Measurements from ENCODE around the gene PRND. TPM values are rescaled to one million over a fixed set of nuclear protein-coding genes. Genes with fewer than 3 reads are reported as not detected.

The PRND gene
- total and polyA plus RNA-seq, 2 of the 13 experiments (the other 11 are each of a cell fraction or from before 2014, with no cell fraction given) = not detected

DNA sequence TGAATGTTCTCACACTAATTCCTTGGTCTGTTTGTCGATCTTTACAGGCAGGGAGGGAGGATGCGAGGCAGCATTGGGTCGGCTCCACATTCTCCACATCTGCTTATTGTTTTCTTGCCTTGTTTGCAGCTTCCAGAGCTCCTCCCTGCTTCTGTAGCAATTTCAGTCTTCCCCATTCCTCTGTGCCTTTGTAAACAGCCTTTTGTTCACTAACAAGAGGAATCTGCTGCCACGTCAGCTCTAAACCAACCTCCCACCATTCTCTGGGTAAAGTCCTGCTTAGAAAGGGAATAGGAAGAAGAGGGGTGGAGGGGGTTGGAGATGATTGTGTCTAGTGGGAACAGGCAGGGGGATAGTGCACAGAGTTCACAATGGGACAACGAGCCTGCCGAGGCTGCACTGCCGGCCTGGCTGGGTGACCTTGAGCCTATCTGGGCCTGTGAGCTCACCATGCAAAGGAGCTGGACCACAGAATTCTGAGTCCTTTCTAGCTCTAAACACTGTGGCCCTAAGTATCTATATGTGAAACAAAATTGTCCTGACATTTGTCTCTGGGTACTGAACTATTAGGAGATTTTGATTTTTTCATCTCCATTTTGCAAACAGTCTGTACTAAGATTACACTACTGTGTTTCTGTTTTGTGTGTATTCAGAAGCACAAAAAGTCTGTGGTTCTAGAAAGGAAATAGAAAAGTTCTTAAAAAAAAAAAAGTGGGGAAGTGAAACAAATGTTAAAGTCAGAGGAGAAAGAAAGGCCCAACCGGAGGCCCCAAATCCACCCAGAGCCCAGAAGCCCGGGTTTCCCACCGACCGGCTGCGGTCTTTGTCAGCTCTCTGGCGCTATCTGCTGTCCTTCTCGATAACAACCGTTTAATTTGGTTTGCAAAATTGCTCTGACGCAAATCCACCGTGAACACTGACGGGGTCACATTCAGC lies 1.4 kb upstream of the PRND start (continued):
- TF ChIP-seq, protein P1, sequence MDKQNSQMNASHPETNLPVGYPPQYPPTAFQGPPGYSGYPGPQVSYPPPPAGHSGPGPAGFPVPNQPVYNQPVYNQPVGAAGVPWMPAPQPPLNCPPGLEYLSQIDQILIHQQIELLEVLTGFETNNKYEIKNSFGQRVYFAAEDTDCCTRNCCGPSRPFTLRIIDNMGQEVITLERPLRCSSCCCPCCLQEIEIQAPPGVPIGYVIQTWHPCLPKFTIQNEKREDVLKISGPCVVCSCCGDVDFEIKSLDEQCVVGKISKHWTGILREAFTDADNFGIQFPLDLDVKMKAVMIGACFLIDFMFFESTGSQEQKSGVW (CRISPR knock-in tag; IDR thresholded peaks at IDR 0.05; ENCODE audit: borderline replicate concordance) = no peak
- TF ChIP-seq ARNT2 (CRISPR knock-in tag; IDR thresholded peaks at IDR 0.05; ENCODE audit: low read depth) = no peak
- TF ChIP-seq, protein P2, sequence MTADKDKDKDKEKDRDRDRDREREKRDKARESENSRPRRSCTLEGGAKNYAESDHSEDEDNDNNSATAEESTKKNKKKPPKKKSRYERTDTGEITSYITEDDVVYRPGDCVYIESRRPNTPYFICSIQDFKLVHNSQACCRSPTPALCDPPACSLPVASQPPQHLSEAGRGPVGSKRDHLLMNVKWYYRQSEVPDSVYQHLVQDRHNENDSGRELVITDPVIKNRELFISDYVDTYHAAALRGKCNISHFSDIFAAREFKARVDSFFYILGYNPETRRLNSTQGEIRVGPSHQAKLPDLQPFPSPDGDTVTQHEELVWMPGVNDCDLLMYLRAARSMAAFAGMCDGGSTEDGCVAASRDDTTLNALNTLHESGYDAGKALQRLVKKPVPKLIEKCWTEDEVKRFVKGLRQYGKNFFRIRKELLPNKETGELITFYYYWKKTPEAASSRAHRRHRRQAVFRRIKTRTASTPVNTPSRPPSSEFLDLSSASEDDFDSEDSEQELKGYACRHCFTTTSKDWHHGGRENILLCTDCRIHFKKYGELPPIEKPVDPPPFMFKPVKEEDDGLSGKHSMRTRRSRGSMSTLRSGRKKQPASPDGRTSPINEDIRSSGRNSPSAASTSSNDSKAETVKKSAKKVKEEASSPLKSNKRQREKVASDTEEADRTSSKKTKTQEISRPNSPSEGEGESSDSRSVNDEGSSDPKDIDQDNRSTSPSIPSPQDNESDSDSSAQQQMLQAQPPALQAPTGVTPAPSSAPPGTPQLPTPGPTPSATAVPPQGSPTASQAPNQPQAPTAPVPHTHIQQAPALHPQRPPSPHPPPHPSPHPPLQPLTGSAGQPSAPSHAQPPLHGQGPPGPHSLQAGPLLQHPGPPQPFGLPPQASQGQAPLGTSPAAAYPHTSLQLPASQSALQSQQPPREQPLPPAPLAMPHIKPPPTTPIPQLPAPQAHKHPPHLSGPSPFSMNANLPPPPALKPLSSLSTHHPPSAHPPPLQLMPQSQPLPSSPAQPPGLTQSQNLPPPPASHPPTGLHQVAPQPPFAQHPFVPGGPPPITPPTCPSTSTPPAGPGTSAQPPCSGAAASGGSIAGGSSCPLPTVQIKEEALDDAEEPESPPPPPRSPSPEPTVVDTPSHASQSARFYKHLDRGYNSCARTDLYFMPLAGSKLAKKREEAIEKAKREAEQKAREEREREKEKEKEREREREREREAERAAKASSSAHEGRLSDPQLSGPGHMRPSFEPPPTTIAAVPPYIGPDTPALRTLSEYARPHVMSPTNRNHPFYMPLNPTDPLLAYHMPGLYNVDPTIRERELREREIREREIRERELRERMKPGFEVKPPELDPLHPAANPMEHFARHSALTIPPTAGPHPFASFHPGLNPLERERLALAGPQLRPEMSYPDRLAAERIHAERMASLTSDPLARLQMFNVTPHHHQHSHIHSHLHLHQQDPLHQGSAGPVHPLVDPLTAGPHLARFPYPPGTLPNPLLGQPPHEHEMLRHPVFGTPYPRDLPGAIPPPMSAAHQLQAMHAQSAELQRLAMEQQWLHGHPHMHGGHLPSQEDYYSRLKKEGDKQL (CRISPR knock-in tag; IDR thresholded peaks at IDR 0.05; ENCODE audit: low read depth) = 0 out of 2 replicates have a peak, but pooled peaks have one; percentile 0
- TF ChIP-seq, protein P3, sequence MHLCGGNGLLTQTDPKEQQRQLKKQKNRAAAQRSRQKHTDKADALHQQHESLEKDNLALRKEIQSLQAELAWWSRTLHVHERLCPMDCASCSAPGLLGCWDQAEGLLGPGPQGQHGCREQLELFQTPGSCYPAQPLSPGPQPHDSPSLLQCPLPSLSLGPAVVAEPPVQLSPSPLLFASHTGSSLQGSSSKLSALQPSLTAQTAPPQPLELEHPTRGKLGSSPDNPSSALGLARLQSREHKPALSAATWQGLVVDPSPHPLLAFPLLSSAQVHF (CRISPR knock-in tag; IDR thresholded peaks at IDR 0.05) = no peak
- TF ChIP-seq, protein P4, sequence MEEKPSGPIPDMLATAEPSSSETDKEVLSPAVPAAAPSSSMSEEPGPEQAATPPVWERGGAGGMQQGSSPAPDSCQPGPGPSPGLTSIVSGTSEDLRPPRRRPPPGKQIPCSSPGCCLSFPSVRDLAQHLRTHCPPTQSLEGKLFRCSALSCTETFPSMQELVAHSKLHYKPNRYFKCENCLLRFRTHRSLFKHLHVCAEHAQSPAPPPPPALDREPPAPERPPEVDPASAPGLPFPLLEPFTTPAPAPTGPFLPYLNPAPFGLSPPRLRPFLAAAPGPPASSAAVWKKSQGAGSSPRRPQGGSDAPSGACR (CRISPR knock-in tag; IDR thresholded peaks at IDR 0.05) = 0 out of 2 replicates have a peak, but pooled peaks have one; percentile 46
- peak; percentile 40; the same call in 1 of the 2 replicates for TF ChIP-seq HNF4G (IDR thresholded peaks at IDR 0.05; ENCODE audit: borderline replicate concordance, low read depth, low read length)
- no peak; the same call in none of the 2 replicates for TF ChIP-seq HNF4G (CRISPR knock-in tag; IDR thresholded peaks at IDR 0.05; ENCODE audit: borderline replicate concordance, low read depth)
- peak; percentile 97 for TF ChIP-seq SOX5 (CRISPR knock-in tag; IDR thresholded peaks at IDR 0.05; ENCODE audit: borderline replicate concordance)
- TF ChIP-seq ZNF792 (CRISPR knock-in tag; IDR thresholded peaks at IDR 0.05) = no peak
- TF ChIP-seq, protein P5, sequence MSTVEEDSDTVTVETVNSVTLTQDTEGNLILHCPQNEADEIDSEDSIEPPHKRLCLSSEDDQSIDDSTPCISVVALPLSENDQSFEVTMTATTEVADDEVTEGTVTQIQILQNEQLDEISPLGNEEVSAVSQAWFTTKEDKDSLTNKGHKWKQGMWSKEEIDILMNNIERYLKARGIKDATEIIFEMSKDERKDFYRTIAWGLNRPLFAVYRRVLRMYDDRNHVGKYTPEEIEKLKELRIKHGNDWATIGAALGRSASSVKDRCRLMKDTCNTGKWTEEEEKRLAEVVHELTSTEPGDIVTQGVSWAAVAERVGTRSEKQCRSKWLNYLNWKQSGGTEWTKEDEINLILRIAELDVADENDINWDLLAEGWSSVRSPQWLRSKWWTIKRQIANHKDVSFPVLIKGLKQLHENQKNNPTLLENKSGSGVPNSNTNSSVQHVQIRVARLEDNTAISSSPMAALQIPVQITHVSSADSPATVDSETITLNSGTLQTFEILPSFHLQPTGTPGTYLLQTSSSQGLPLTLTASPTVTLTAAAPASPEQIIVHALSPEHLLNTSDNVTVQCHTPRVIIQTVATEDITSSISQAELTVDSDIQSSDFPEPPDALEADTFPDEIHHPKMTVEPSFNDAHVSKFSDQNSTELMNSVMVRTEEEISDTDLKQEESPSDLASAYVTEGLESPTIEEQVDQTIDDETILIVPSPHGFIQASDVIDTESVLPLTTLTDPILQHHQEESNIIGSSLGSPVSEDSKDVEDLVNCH (CRISPR knock-in tag; IDR thresholded peaks at IDR 0.05) = no peak
- TF ChIP-seq ZNF282 (IDR thresholded peaks at IDR 0.05; ENCODE audit: partially characterized antibody) = no peak
- peak; percentile 32; the same call in 1 of the 2 replicates for TF ChIP-seq ZNF768 (CRISPR knock-in tag; IDR thresholded peaks at IDR 0.05)
- no peak for TF ChIP-seq PCBP2 (optimal IDR thresholded peaks at IDR 0.05; ENCODE audit: low read depth, low read length, poor library complexity, severe bottlenecking)
- TF ChIP-seq SIX1 (CRISPR knock-in tag; IDR thresholded peaks at IDR 0.05; ENCODE audit: borderline replicate concordance) = no peak
- no peak for TF ChIP-seq NR1H2 (CRISPR knock-in tag; IDR thresholded peaks at IDR 0.05; ENCODE audit: borderline replicate concordance, low read depth)
- no peak for TF ChIP-seq ZNF703 (CRISPR knock-in tag; IDR thresholded peaks at IDR 0.05; ENCODE audit: borderline replicate concordance)
- no peak for TF ChIP-seq TCF7 (IDR thresholded peaks at IDR 0.05; ENCODE audit: low read depth)
- TF ChIP-seq ETV6 (CRISPR knock-in tag; conservative IDR thresholded peaks at IDR 0.05) = no peak

Measured in HepG2 (cell line).